C4-2B (cell line): ENCODE data around the gene LAMB1.

ENCODE experiments used
- H3K27ac ChIP-seq: fragments of 450-650 bp; 2 replicates; pipeline ENCODE4 v1.5.1; 2017
- ZFX ChIP-seq: fragments of 450-650 bp; IDR thresholded peaks from 2 replicates; pipeline ENCODE4 v1.6.1; 2017
- TF ChIP-seq, protein P1 (sequence below): fragments of 450-650 bp; conservative IDR thresholded peaks from 2 replicates; pipeline ENCODE4 v1.5.1; 2017; ENCODE audit warnings: mild to moderate bottlenecking

LAMB1 gene

DNA sequence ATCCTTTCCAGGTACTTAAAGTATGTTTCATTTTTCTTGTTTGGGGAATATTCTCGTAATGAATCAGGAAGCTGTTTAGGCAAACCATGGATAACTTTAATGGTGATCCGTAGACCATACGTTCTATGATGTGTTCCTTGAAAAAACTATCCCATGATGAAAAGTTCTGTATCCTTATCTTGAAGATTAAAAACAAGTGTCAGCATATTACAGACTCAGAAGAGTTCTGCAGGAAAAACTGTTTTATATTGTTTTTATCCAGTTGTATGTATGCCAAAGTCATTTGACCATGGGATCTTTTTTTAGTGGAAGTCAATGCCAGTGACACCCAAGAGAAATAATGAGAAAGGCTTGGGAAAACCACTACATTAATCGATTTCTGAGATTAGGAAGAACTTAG, 59.9 kb downstream of the LAMB1 start:
- TF ChIP-seq ZFX, result no peak
- TF ChIP-seq, protein P1, sequence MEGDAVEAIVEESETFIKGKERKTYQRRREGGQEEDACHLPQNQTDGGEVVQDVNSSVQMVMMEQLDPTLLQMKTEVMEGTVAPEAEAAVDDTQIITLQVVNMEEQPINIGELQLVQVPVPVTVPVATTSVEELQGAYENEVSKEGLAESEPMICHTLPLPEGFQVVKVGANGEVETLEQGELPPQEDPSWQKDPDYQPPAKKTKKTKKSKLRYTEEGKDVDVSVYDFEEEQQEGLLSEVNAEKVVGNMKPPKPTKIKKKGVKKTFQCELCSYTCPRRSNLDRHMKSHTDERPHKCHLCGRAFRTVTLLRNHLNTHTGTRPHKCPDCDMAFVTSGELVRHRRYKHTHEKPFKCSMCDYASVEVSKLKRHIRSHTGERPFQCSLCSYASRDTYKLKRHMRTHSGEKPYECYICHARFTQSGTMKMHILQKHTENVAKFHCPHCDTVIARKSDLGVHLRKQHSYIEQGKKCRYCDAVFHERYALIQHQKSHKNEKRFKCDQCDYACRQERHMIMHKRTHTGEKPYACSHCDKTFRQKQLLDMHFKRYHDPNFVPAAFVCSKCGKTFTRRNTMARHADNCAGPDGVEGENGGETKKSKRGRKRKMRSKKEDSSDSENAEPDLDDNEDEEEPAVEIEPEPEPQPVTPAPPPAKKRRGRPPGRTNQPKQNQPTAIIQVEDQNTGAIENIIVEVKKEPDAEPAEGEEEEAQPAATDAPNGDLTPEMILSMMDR, result no peak
- no peak overlapping the region for H3K27ac ChIP-seq

DNA sequence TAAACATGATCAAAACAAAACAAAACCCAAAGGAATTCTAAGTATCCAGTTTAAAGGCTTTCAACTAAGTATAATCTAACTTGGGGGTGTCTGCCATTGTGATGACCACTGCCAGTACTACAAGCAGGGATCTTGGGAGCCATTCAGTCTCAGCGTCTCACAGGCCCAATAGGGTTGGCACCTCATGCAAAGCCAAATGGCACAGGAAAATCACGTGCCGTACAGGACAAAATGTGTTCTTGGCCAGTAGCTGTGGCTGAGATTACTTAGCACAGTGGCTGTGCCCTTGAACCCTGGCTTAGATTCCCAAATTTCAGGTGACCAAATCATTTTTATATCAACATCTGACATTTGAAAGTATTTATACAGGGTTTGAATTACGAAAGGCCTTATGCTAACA, 62.0 kb downstream of the LAMB1 start:
- H3K27ac ChIP-seq, result no peak overlapping the region
- TF ChIP-seq, protein P1, result no peak
- no peak for TF ChIP-seq ZFX

DNA sequence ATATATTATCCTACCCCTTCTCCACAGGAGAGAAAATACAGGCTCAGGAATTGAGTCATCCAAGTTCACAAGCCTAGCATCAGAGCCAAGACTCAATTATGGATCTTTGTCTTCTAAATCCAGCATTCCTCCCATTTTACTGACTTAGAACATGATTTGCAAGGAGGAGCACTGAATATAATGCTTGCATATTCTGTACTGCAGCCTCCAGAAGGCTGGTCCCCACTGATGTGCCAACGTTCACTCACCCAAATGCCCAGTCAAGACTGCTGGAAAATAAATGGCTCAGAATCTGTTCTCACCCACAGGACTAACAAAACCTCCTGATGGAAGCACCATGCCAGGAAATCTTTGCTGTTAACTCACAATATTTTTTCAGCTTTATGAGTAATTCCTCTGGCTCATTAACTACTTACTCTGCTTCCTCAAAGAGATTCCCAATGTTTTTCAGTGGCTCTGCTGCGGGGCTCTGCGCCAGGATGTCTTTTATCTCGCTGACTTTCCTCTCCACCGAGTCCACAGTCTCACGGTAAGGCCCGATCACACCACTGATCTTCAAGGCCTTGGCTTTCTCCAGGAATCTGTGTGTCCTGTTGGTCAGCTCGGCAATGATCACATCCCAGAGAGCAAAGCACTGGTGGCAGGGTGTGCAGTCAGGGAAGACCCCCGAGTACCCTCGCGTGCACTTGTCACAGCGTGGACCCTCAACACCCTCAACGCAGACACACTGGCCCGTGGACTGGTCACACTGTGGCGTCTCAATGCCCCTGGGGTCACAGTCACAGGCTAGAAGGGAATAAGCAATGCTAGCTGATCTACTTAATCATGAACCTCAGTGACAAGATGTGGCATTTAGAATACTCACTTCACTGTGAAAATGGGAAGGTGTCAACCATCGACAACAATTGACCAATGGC, 63.1 kb downstream of the LAMB1 start:
- TF ChIP-seq, protein P1, result no peak
- no peak for TF ChIP-seq ZFX
- H3K27ac ChIP-seq, result no peak overlapping the region

- H3K27ac ChIP-seq, result no peak overlapping the region
- no peak for TF ChIP-seq ZFX
- TF ChIP-seq, protein P1, result no peak
Observed at GRCh38 chr7:107938456-107939250, 64.3 kb downstream of the LAMB1 start.

DNA sequence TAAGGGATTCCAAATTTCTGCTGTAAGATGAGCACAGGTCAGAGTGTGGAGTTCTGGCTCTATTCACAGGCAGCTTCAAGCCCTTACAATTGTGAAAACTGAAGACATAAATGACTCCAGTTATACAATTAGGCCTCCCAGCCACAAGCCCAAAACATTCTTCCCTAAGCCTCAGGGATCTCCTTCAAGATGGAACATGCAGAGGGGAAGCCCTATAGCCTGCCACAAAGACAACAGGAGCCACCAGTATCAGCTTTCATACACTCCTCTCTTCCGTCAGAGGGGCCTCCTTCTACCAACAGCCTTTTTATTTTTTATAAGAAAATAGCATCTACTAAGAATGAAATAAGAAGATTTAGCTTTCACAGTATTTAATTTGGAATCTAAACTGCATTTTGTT, 65.4 kb downstream of the LAMB1 start:
- no peak overlapping the region for H3K27ac ChIP-seq
- TF ChIP-seq, protein P1, result no peak
- TF ChIP-seq ZFX, result no peak

- TF ChIP-seq, protein P1, result no peak
- TF ChIP-seq ZFX, result no peak
Observed at GRCh38 chr7:107936312-107936711, 66.6 kb downstream of the LAMB1 start.

DNA sequence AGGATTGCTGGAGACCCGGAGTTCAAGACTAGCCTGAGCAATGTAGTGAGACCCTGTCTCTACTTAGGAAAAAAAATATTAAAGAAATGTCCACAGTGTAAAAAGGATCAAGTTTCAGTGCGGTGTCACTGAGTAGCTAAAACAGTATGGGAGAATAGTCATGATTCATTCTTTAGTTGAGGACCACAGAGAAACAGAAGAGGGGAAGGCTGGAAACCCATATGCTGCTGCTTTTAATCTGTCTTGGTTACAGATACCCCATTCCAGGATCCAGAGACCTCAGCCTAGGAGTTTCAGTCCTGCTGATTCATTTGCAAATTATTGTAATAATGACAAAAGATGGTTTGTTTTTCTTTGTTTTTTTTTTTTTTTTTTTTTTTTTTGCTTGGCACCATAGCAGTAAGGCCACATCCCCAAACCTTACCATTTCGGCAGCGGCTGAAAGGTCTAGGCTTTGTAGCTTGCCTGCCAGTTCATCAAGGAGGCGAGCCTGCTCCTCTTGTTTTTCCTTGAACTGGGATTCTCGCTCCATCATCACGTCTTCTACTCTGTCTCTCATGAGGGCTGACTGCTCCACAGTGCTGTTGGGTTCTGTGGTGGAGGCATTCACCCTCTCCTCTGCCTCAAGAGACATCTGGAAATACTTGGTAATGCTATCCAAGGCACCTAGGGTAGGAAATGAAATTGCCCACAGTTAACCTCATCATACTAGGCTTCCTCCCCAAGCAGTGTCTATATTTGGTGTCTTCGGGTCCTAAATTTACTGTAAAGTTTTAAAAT, 67.8 kb downstream of the LAMB1 start:
- no peak for TF ChIP-seq ZFX
- TF ChIP-seq, protein P1, result no peak
- no peak overlapping the region for H3K27ac ChIP-seq

More at GRCh38 chr7:107936312-107936711, 66.6 kb downstream of the LAMB1 start:
- H3K27ac ChIP-seq, result no peak overlapping the region
